ENCODE results near the gene CFAP97.
A peak's percentile ranks its signal among the peaks of the same experiment; 100 is the strongest.
"Not testable (repeated sequence)": the region's sequence is repeated elsewhere in the genome, so short reads cannot be mapped to it uniquely, and the experiment has no call there.

The CFAP97 gene

GRCh38 chr4:185221912-185222311, 18.1 kb upstream of the CFAP97 start:
- DNase-seq, result no peak

- no peak for DNase-seq
These were observed 17.7 kb upstream of the CFAP97 start for GRCh38 chr4:185221491-185221890.

GRCh38 chr4:185219551-185220344, 15.9 kb upstream of the CFAP97 start:
- DNase-seq, result no peak

DNA sequence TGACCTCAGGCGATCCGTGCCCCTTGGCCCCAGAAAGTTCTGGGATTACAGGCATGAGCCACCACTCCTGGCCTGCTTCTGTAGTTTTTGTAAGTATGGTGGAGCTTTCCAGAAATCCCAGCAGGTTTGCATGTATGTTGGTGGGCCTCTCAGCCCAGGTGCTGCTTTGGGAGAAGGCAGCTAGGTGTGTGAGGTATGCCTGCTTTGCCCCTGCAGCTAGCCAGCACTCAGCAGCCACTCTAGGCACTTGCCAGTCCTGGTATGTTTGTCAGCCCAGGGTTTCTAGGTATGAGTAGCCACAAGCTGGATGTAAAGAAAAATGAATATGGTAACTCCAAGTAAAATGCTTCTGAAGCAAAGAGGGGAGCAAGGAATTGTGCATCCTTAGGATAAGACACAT, 14.5 kb upstream of the CFAP97 start:
- no peak for DNase-seq

GRCh38 chr4:185217408-185217975, 13.7 kb upstream of the CFAP97 start:
- no peak for DNase-seq

GRCh38 chr4:185215261-185215660, 11.5 kb upstream of the CFAP97 start:
- no peak for DNase-seq

DNA sequence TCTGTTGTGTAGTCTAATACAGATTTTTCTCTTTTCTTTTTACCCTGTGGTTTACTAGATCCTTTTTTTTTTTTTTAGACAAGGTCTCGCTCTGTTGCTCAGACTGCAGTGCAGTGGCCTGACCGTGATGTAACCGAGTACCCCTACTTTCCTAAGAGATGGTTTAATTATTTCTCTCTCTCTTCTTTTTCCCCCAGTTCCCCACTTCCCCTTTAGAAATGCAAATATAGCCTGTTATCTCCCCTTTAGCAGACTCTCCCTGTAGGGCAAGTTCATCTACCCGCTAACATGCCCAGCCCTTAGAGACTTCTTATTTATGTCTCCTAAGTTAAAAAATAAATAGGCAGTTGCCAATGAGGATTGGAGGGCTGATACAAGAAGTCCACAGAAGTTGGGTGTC, 10.1 kb upstream of the CFAP97 start:
- no peak for DNase-seq

- no peak for DNase-seq
These were observed 8.8 kb upstream of the CFAP97 start for GRCh38 chr4:185212581-185212980.

- no peak for DNase-seq
These were observed 7.8 kb upstream of the CFAP97 start for GRCh38 chr4:185211641-185212040.

GRCh38 chr4:185211035-185211434, 7.2 kb upstream of the CFAP97 start:
- no peak for DNase-seq

DNA sequence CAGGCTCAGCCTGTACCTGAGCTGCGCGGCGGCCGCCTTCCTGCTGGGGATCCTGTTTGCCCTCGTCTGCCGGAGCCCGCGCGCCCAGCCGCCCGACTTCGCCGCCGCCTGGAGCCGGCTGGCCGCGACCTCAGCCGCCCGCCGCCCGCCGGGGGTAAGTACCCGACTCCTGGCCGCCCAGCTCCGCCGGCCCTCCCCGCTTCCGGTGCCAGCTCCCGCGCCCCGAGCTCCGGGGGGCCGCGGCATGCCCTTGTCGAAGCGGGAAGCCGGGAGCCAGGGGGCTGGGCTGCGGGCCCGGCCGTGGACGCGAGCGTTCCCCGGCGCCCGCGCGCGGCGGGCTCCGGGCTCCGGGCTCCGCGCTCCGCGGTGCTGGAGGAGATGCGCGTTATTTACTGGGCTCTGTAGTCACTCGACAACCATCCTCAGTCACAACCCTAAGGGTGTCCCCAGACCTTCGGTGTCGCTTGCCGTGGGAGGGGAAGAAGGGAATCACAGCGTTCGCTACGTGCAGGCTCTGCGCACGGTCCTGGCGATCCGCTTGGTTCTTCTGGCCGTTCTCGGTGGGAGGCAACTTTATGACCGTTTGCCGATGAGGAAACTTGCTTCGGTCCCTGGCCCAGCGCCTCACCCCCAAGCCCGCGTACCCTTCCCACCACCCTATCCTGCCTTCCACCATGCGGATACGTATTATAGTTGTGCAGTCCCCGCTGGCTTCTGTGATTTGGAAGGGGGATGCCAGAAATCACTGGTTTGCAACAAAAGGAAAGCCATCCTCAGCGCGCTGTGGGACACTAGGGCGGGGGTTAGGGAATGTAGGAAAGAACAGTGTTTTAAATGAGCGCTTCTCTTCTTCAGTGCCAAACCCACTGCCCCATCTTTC, 6.5 kb upstream of the CFAP97 start:
- DNase-seq, result peak; percentile 49

DNA sequence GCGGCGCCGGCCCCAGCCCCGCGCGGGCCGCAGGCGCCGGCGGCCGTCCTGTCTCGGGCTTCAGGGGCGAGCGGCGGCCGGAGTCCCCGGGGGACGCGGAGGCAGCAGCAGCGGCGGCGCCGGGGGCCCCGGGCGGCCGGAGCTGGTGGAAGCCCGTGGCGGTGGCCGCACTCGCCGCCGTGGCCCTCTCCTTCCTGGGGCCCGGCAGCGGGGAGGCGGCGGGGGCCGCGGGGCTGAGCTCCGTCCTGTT, 6.0 kb upstream of the CFAP97 start:
- DNase-seq, result not testable (repeated sequence)

DNA sequence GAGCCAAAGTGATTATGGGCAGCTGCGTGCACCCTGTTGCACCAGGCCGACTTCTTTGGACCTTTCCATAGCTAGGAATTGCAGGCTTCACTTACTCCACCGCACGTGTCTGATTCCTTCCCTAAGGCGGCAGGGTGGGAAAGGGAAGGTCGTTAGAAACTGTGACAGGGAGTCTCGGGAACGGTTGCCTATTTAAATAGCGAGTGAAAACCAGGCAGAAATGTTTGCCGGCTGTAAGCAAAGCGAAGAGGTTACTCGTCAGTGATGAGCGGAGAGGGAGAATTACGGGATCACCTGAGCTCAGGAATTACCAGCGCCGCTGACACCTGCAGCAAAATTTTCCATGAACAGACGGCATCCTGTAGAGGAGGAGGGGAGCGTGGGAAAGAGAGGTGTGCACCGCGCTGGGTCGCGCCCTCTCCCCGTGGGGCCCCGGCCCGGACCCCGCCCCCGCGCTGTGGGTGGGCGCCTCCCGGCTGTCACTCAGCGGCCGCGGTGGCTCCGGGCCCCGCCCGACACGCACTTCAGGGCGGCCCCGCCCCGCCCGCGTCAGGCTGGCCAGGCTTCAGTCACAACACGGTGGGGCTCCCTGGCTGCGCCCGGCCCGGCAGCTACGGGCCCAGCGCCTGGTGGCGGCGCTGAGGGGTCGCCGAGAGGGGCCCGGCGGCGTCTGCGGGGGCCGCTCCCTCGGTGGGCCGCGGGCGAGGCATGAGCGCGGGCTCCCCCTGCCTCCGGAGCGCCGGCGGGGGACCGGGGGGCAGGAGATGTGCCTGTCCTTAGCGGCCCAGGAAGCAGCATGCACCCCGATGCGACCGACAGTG, 5.4 kb upstream of the CFAP97 start, which contains the start of gene SNX25:
Gene SNX25 (plus strand): TSS at position 568 of the 821 bp plus-strand sequence. CDS start 229 bp downstream, at position 797.
- peak; percentile 88 for DNase-seq

DNA sequence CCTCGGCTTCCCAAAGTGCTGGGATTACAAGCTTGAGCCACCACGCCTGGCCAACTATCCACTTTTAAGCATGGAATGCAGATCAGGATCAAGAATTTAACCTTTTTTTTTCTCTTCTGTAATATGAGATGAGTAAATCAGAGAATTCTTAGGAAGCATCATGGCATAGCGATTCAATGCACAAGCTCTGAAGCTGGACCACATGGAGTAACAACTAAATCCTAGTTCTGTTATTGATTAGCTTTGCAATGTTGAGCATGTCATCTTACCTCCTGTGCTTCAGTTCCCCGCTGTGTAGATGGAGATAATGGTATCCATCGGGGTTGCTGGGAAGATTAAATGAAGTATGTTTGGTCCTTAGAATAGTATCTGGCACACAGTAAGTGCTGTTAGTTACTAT, 3.7 kb upstream of the CFAP97 start:
- no peak for DNase-seq

- no peak for DNase-seq
These were observed 2.0 kb upstream of the CFAP97 start for GRCh38 chr4:185205697-185206342.

DNA sequence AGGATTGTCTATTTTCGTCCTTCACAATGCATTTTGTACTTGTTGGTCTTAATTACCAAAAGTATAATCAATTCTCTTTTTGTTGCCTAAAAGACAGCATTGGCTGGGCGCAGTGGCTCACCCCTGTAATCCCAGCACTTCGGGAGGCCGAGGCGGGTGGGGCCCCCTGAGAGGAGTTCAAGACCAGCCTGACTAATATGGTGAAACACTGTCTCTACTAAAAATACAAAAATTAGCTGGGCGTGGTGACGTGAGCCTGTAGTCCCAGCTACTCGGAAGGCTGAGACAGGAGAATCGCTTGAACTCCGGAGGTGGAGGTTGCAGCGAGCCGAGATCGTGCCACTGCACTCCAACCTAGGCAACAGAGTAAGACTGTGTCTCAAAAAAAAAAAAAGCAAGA, 1.3 kb upstream of the CFAP97 start:
- DNase-seq, result not testable (repeated sequence)

DNA sequence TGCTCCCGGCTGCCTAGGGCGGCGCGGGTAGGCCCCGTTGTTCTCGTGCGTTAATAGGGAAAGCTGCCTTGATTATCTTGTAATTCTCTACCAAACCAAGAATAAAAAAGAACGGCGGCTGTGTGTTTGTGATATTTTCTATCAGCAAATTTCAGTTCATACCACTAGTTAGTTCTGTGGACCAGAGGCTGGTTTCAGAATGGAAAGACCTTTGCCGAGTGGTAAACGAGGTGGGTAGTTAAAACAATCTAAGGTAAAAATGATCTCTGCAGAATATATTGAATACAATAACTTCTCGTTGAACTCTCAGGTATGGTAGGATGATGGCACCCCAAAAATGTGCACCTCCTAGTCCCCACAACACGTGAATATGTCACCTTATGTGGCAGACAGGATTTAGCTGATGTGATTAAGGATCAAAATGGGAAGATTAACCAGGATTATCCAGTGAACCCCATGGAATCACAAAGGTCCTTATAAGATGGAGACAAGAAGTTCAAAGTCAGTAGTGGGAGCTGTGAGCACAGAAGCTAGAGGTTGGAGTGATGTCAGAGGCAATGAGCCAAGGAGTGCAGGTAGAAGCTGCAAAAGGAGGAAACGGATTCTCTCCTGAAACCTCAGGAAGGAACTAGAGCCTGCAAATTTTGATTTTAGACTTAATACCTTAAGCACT, 574 bp upstream of the CFAP97 start:
- DNase-seq, result peak; percentile 9

- DNase-seq, result no peak
These were observed 765 bp downstream of the CFAP97 start for GRCh38 chr4:185202984-185203485.

DNA sequence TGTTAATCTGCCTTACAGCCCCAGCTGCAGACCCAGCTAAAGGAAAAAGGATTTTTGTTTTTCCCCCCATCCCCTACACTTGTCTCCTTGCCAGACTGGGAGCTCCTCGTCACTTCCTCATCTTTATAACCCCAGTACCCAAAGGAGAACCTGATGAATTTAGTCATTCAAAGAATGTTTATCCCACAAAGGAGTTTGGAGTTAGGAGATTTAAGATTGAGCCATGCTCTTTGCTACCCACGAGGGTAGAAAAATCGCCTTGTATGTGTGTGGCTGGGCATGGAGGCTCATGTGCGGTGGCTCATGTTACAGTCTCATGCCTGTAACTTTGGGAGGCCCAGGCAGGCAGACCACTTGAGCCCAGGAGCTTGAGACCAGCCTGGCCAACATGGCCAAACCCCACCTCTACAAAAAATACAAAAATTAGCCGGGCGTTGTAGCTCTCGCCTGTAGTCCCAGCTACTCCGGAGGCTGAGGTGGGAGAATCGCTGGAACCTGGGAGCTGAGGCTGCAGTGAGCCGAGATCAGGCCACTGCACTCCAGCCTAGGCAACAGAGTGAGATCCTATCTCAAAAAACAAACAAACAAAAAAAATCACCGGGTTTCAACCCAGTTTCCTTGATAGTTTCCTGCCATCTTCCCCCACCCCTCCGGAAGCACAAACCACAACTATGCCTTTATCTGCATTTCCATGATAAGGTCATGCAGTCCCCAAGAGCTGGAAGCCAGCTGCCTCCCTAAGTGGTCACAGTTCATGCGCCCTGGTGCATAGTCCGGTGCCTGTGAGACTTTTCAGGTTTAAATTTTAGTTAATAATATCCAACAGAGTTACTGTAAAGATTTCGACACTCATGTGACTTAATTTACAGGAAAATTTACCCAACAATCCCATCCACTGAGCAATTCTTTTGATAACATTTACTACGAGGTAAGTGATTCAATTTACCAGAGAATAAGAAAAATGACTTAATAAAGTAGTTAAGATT, 1.5 kb downstream of the CFAP97 start:
- peak; percentile 76 for DNase-seq

DNA sequence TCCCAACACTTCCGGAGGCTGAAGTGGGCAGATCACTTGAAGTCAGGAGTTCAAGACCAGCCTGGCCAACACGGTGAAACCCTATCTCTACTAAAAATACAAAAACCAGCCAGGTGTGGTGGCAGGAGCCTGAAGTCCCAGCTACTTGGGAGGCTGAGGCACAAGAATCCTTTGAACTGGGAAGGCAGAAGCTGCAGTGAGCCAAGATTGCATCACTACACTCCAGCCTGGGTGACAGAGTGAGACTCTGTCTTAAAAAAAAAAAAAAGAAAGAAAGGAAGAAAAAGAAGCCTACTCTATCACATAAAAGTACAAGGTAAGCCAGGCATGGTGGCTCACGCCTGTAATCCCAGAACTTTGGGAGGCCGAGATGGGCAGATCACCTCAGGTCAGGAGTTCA, 5.6 kb downstream of the CFAP97 start:
- DNase-seq, result not testable (repeated sequence)

All from CD4-positive, alpha-beta T cell treated with Interleukin-10 for 1 hour (primary cell).